ENCODE measurements around the gene ZBED1.
A peak's percentile ranks its signal among the peaks of the same experiment; 100 is the strongest.

Gene ZBED1

DNA sequence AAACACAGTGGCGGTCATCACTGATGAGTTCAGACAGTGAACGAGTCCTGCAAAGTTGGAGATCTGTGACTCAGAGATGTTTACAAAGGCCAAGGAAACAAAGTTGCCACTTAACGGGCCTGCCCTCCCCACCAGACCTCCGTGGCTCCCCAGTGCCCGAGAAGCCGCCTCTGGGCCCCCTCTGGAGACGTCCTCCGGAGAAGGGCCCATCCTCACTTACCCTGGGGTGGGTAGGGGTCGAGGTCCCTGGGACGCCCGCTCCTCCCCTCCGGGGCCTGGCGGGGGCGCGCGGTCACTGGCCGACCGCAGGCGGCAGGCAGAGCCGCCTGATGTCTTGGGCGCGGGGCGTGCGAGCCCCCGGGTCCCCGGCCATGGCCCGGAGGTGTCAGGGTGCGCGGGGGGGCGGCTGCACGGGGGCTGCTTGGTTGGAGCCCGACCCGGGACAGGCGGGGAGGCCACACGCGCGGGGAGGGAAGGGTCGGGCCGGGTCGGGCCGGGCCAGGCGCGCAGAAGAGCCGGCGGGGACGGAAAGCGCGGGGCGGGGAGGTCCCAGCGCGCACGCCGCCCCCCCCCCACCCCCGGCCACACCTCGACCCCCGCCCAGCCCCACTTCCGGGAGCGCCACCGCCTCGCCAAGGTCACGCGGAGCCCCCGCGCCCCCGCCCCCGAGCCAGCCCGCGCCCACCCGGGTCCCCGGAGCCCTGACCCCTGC is 529 bp downstream of the ZBED1 start:
- no peaks in the 10 kb centered on the region for H3K9me3 ChIP-seq (ENCODE audit: insufficient read depth, low read length)
- no peaks in the 10 kb centered on the region for H3K9me2 ChIP-seq (replicated peaks; ENCODE audit: insufficient read depth, low read length)
- H3K9ac ChIP-seq (ENCODE audit: low read length) = peak overlapping the region; percentile 67
- peak overlapping the region; percentile 71 for H3K4me3 ChIP-seq (ENCODE audit: insufficient read depth, low read length, poor library complexity, severe bottlenecking)
- no peak overlapping the region for H2AFZ ChIP-seq (ENCODE audit: low read depth, low read length, severe bottlenecking)
- H3F3A ChIP-seq (ENCODE audit: insufficient read depth) = peaks cover 11% of the 10 kb centered on the region; the same call in 1 of the 2 replicates
- no peaks in the 10 kb centered on the region for H3K27me3 ChIP-seq (ENCODE audit: low read length)
- peak overlapping the region; percentile 72 for H3K27ac ChIP-seq (ENCODE audit: low read depth, low read length)
- peak overlapping the region; percentile 69 for H3K4me2 ChIP-seq (ENCODE audit: low read depth, low read length, poor library complexity, severe bottlenecking)
- no peaks in the 10 kb centered on the region for H3K36me3 ChIP-seq (ENCODE audit: low read length)
- no peaks in the 10 kb centered on the region for H4K20me1 ChIP-seq (ENCODE audit: low read depth, low read length)
- TF ChIP-seq EZH2phosphoT487 (conservative IDR thresholded peaks at IDR 0.05; ENCODE audit: low read length) = no peak
- TF ChIP-seq, protein P1, sequence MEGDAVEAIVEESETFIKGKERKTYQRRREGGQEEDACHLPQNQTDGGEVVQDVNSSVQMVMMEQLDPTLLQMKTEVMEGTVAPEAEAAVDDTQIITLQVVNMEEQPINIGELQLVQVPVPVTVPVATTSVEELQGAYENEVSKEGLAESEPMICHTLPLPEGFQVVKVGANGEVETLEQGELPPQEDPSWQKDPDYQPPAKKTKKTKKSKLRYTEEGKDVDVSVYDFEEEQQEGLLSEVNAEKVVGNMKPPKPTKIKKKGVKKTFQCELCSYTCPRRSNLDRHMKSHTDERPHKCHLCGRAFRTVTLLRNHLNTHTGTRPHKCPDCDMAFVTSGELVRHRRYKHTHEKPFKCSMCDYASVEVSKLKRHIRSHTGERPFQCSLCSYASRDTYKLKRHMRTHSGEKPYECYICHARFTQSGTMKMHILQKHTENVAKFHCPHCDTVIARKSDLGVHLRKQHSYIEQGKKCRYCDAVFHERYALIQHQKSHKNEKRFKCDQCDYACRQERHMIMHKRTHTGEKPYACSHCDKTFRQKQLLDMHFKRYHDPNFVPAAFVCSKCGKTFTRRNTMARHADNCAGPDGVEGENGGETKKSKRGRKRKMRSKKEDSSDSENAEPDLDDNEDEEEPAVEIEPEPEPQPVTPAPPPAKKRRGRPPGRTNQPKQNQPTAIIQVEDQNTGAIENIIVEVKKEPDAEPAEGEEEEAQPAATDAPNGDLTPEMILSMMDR (IDR thresholded peaks at IDR 0.05; ENCODE audit: insufficient read depth, low read length, poor library complexity, severe bottlenecking) = no peak
- peaks cover 30% of the 10 kb centered on the region for H3K79me2 ChIP-seq (ENCODE audit: insufficient read depth, low read length)

- Histone ChIP-seq H3K36me3 (ENCODE audit: low read length) (no peaks in the 10 kb centered on the region), H3K27me3 (ENCODE audit: low read length) (no peaks in the 10 kb centered on the region), H4K20me1 (ENCODE audit: low read depth, low read length) (no peaks in the 10 kb centered on the region), H3F3A (ENCODE audit: insufficient read depth) (peaks cover 11% of the 10 kb centered on the region; the same call in 1 of the 2 replicates), H3K9me2 (replicated peaks; ENCODE audit: insufficient read depth, low read length) (no peaks in the 10 kb centered on the region), H3K4me2 (ENCODE audit: low read depth, low read length, poor library complexity, severe bottlenecking) (peak overlapping the region; percentile 69), H3K4me3 (ENCODE audit: insufficient read depth, low read length, poor library complexity, severe bottlenecking) (peak overlapping the region; percentile 71), H2AFZ (ENCODE audit: low read depth, low read length, severe bottlenecking) (no peak overlapping the region), H3K9ac (ENCODE audit: low read length) (peak overlapping the region; percentile 67), H3K9me3 (ENCODE audit: insufficient read depth, low read length) (no peaks in the 10 kb centered on the region), H3K27ac (ENCODE audit: low read depth, low read length) (peak overlapping the region; percentile 72), H3K79me2 (ENCODE audit: insufficient read depth, low read length) (peaks cover 30% of the 10 kb centered on the region)
- TF ChIP-seq, protein P1 (IDR thresholded peaks at IDR 0.05; ENCODE audit: insufficient read depth, low read length, poor library complexity, severe bottlenecking) = no peak
- TF ChIP-seq EZH2phosphoT487 (conservative IDR thresholded peaks at IDR 0.05; ENCODE audit: low read length) = no peak
These were observed 1.3 kb downstream of the ZBED1 start for GRCh38 chrX:2499507-2499906.

GRCh38 chrX:2498781-2499302 is 1.9 kb downstream of the ZBED1 start:
- Histone ChIP-seq H3K9me3 (ENCODE audit: insufficient read depth, low read length) (no peaks in the 10 kb centered on the region), H3K27ac (ENCODE audit: low read depth, low read length) (peak overlapping the region; percentile 72), H3K4me2 (ENCODE audit: low read depth, low read length, poor library complexity, severe bottlenecking) (peak overlapping the region; percentile 69), H3K9me2 (replicated peaks; ENCODE audit: insufficient read depth, low read length) (no peaks in the 10 kb centered on the region), H3F3A (ENCODE audit: insufficient read depth) (peaks cover 11% of the 10 kb centered on the region; the same call in 1 of the 2 replicates), H3K9ac (ENCODE audit: low read length) (peak overlapping the region; percentile 67), H3K79me2 (ENCODE audit: insufficient read depth, low read length) (peaks cover 32% of the 10 kb centered on the region), H3K27me3 (ENCODE audit: low read length) (no peaks in the 10 kb centered on the region), H4K20me1 (ENCODE audit: low read depth, low read length) (no peaks in the 10 kb centered on the region), H3K36me3 (ENCODE audit: low read length) (no peaks in the 10 kb centered on the region), H2AFZ (ENCODE audit: low read depth, low read length, severe bottlenecking) (no peak overlapping the region), H3K4me3 (ENCODE audit: insufficient read depth, low read length, poor library complexity, severe bottlenecking) (peak overlapping the region; percentile 71)
- TF ChIP-seq, protein P1 (IDR thresholded peaks at IDR 0.05; ENCODE audit: insufficient read depth, low read length, poor library complexity, severe bottlenecking) = no peak
